A673 (cell line): ENCODE results near the gene ADRA2C.

Experiments used
- CTCF ChIP-seq: fragments of 300-800, 200-600 bp; sonication (generic); conservative IDR thresholded peaks from 2 replicates; pipeline ENCODE4 v1.5.1; 2017; ENCODE audit warnings: low read depth, mild to moderate bottlenecking, antibody characterized with exemption, low read length, moderate library complexity, mixed read lengths
- EZH2 ChIP-seq: fragments of 200-600 bp; sonication (generic); IDR thresholded peaks from 2 replicates; pipeline ENCODE4 v1.6.1; 2017; ENCODE audit warnings: borderline replicate concordance, low read depth, mild to moderate bottlenecking, mixed read lengths, antibody characterized with exemption, low read length; ENCODE audit not compliant: poor library complexity, severe bottlenecking

DNA sequence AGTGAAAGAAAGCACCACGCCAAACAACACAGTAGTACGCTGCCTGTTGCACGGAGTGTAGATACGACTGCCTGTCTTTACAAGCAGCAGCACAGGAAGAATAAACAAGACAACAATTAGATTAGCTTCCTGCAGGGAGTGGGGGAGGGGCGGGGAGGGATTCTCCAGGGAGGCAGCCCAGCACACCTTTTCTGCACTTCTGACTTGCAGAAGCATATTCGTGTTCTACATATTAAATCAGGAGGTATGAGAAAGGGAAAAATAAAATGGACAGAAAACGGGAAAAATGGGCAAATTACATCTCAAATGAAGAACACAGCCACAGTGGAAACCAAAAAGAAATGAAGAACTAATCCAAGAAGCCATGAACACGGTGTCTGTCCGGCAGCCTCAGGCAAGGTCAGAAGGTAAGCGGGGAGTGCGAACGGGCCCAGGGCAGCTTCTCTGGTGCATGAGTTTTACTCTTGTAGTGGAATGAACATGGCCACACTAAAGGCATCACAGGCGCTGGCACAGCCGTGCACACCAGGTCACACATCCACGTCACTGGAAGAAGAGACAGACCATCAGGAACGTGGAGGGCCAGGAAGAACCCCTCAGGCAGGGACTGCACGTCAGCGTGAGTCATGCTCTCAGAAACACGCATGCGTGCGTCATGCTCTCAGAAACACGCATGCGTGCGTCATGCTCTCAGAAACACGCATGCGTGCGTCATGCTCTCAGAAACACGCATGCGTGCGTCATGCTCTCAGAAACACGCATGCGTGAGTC, 20.1 kb upstream of the ADRA2C start:
- TF ChIP-seq CTCF: no peak
- TF ChIP-seq EZH2: no peak
